Fibroblast of skin of right biceps (primary cell): Measurements from ENCODE around the gene RAC2.

Source experiments
- DNase-seq: peaks from one replicate; pipeline ENCODE4 v3.0.0-alpha.2; 2013

RAC2 gene

DNA sequence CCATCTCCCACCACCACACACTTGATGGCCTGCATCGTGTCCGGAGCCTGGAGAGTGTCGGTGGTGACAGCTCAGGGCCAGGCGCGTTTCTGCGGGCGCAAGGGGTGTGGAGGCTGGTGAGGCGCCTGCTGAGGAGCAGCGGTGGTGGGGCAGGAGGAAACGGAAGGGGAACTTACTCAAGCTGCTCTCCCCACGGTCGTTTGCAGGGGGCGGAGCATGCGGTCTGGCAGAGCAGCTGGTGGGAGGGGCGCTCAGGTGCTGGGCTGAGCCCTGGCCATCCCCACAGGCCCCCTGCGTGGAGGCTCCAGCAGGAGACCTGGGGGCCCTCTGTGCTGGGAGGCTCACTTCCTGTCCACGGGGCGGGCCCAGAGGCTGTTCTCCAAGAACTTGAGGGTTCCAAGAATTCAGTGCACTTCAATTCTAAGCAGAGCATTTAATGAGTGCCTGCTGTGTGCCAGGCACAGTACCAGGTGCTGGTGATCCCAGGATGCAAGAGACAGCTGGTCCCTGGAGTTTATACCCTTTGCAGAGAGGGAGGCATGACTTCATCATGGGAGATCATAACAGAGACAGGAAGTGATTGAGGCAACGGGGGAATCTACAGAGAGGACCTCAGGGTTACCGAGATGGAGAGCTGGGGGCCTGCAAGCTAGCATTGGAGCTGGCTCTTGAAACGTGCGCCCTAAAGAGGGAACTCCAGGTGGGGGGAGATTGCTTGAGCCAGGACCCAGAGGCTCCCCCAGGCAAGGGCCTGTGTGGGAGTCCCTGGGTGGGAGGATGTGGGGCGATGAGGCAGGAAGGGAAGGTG lies at the start of gene RAC2:
TSS of gene RAC2 (minus strand) at position 156 of the 808 bp plus-strand sequence. CDS start at position 35, 121 bp downstream.
- DNase-seq, result peak; percentile 75

DNA sequence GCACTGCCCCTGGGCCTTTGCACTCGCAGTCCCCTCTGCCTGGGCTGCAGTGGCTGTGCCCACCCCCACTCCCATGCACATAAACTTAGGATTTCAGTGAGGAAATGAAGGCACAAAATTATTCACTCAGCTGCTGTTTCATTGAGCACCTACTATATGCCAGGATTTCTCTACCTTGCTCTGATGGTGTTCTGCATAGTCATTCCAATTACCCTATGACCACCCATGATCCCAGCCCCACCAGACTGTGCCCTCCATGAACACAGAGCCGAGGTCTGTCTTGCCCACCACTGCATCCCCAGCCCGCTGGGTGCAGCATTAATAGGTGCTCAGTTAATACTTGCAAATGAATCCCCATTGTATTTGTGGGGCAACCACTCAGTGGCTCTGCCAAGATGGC lies 49.1 kb upstream of the RAC2 start:
- no peak for DNase-seq

DNA sequence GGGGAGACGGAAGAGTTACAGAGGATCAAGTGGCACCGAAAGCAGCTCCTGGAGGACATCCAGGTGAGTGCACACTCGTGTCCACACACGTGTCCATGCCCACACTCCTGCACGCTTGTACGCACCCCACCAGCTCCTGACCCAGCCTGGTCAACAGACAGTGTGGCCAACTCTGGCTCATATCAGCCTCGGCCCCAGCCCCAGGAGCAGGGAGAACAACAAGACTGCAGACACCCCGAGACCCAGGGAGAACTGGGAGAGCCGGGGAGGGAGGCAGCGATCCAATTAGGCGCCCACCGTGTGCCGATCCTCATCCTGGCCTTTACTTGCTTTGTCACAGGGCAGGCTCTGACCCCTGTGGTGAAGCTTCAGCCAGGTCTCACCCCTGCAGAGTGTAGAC lies 48.6 kb upstream of the RAC2 start:
- DNase-seq, result no peak

DNA sequence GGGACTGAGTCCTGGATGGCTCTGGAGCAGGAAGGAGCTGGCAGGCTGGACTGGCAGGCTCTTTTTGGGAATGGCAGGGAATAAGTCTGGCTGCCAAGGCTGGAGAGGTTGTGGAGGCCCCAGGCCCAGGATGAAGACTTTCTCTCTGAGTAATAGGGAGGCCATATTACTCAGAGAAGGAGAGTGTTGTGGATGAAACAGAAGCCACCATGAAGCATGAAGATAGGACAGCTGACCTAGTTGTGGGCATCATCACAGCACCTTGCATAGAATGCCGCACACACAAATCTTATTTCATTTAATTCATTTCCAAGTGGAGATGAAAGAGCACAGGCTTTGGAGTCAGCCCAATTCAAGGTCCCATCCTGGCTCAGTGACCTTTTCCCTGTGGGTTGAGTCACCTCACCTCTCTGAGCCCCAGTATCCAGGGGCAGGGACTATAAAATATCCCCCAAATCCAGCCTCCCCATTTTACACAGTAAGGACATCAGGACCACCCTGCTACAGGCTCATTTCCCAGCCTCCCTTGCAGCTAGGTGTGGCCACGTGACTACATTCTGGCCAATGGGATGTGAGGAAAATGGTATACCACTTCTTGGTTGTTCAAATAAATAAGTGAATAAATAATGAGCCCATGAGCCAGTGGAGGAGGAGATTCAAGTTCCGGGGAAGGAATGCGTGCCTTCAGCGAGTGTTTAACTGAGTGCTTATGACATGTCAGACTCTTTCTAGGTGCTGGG lies 47.7 kb upstream of the RAC2 start:
- no peak for DNase-seq

DNA sequence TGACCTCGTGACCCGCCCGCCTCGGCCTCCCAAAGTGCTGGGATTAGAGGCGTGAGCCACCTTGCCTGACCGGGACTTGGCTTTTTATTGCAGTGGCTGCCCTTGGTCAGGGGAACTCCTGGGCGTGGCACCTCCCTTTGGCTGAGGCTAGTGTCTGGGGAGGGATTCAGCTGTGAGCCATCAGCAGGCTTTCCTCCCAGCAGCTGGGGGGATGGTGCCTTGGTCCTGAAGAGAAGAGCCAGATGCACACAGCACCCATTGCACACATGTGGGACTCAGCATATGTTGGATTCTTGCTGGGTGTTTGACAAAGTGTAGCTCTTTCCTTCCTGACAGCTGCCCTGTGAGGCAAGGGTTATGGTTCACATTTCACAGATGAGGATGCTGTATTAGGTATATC lies 46.7 kb upstream of the RAC2 start:
- DNase-seq, result peak; percentile 36

DNA sequence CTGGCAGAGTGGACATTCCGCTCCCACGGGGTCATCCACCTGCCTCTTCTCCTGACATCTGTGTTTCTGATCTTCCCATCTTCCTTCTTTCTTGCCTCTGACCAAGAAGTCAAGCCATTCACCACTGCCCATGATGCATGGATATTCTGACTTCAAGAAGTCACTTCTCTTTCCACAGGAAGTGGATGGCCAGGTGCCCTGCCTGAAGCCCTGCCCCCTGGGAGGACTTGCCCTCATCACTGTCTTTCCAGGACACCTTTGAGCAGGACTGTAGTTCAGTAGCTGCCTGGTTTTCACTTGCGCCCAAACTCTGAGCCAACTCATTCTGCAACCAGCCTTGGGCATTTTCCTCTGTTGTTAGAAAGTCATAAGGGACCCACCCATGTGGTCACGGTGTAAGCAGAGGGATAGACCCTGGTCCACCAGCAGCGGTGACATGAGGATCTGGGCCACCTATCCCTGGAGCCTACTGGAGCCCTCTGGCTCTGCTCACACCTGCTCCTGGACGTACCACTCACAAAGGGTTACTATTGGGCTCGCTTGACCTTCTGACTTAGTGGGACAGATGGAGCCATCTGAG lies 45.2 kb upstream of the RAC2 start:
- no peak for DNase-seq

DNA sequence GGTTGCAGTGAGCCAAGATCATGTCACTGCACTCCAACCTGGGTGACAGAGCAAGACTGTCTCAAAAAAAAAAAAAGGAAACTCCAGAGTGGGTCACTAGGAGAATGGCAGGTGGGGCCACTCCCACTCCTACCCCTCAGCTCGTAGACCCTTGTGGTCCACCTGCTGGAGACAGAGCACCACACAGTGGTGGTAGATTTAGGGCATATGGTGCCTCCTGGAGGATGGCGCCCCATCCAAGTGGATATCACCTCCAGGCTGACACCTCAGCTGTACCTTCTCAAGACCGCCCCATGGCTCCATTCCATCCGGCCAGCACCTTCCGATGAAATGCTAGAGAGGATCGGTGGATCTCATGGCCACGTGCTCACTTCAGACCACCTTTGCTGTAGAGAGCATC lies 44.5 kb upstream of the RAC2 start:
- no peak for DNase-seq

DNA sequence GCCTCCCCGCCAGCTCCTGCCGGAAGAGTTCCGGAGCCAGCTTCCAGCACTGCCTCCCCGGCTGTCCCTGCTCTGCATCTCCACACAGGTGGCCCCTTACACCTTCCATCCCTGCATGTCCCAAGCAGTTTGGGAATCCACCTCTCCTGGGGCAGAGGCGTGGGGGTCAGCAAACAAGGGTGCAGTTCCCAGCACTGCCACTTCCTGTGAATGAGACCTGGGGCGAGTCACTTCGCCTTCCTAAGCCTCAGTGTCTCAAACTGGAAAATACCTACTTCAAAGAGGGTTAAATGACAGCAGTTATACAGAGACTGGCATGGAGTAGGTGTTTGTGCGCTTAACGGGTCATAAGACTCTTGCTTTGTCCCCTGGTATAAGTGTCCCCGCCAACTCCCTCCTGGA lies 43.5 kb upstream of the RAC2 start:
- no peak for DNase-seq

DNA sequence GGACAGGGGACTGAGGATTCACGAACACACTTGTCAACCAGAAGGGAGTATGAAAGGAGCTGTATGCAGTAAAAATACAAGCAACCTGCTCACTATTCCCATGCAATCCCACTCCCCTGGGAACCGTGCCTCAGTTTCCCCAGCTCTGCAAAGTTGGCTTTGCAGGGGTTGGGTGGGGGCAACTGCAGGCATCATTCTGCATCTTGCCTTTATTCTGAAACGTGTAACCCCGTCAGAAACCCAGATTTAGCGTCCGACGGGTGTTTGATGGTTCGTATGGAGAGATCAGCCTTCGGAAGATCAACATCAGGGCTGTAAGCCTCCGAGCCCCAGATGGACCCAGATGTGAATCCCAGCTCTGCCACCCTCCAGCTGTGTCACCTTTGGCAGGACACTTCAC lies 41.9 kb upstream of the RAC2 start:
- DNase-seq, result no peak

DNA sequence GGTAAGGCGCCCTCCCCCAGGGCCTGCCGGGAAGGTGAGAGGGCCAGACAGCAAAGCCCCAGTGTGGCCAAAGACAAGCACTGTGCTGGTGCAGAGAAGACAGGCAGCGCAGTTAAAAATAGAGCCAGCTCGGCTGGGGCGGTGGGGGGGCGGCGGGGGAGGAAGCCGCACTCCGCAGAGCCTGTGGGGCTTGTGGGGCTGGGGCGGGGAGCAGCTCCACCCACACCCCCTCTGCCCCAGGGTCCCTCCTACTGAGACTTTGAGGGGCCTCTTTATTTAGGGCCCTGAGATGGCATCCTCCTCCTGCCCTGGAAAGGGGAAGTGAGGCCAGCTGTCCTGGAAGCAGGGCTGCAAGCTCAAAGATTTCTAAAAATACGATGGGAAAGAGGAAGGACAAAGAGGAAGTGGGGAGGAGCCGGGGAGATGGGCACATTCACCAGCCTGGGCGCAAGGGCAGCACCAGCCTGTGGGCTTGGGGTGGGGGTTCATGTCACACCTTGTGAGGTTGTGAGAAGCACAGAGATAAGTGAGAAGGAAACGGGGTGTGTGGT lies 40.8 kb upstream of the RAC2 start:
- no peak for DNase-seq

DNA sequence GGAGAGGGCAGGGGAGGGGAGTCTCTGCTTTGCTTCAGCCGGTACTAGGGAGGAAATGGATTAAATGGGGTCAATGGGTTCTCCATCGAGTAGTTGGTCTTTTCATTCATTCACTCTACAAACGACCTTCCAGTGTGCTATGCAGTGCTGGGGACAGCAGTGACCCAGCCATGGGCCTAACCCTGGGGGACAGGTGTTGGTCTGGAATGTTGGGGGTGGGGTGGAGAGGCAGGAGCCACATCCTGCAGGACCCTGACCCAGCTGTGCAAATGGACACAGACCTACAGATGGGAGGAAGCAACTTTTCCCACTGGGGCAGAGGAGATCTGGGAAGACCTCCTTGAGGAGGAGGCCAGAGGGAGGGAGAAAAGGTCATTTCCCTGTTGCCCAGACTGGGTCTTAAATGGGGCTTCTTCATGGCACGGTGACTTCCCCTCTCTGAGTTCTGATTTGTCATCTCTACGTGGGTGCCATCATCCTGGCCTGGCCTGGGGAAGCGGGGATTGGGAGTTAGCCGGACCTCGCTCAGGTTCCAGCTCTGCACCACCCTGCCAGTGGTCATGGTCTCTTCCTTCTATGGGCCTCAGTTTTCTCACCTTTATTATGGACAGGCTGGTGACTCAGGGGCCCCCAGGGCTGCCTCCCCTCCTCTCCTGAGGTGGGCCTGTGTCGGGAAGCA lies 40.2 kb upstream of the RAC2 start:
- no peak for DNase-seq

DNA sequence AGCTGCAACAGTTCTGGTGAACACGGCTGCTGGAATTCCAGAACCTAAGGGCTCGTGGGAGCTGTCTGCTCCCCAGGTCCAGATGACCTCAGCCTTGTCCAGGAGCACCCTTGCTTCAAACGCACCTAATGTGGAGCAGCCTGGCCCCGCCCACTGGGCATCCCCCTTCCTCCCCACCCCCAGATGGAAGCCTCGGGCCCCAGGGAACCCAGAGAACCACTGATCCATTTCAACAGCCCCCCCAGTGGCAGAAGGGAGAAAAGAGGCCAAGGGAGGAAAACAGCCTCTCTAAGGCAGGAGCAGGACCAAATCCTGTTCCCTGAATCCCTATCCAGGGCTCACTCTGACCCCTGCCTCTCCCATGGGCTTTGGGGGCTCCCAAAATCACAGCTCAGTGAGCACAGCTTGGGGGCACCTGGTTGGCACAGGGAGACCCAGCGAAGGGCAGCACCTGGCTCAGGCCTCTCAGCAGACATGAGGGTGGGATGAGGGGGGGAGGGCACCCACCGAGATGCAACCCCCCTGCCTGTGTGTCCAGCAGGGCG lies 39.4 kb upstream of the RAC2 start:
- no peak for DNase-seq

DNA sequence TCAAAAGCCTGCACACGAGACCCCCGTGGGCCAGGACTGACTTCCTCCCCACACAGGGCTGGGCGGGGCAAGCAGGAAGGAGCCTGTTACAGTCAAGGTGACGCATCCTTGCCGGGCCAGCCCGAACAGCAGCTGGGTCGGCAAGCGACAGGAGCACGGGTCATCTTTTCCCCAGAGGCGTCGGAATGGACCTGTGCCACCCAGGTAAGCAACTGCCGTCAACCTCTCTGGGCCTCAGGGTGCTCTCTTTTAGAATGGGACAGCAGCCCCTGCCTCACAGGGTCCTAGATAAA lies 38.3 kb upstream of the RAC2 start, which contains the start of gene CYTH4:
TSS of gene CYTH4 (plus strand) at position 124 of the 293 bp plus-strand sequence. CDS start at position 186, 62 bp downstream.
- no peak for DNase-seq

DNA sequence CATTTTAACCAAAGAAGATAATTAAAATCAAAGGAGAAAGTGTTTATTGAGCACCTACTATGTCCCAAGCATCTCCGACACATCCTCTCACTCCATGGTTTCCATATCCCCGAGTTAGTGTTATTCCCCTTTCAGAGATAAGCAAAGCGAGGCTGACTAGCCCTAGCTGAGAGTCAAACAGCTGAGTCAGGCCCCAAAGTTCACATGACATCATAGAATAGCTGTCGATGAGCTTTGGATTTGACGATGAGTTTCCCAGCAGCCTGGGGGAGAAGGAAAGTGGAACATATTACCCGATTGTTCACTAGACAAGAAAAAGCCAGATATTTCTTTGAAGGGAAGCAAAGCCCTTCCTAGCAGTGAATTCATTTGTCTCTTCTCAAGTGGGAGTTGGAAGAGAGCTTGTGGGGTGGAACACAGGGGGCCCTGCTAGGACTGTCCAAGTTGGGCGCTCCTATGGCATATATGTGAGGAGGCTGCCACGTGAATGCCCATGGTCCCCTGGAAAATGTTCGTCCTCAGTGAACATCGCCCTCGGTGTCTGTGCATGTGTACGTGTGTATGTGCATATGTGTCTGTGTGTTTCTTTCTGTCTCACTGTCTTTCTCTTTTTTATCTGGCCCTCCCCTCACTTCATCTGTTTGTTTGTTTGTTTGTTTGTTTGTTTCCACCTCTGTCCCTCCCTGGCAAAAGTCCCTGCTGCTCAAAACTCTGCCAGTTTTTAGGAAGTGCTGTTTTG lies 37.7 kb upstream of the RAC2 start:
- no peak for DNase-seq

DNA sequence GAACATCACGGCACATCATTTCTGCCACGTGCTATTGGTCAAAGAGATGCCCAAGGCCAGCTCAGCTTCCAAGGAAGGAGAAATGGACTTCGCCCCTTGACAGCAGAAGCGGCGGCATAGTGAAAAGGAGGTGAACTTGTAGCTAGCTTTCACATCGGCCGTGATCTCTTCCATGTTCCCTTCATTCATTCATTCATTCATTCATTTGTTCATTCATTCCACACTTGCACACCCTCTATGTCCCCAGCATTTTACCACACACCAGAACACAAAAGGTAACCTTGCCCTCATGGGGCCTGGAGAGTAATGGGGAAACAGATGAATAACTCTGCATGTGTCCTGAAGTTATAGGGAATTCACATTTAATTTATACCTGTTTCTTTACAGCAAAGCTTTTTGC lies 37.1 kb upstream of the RAC2 start:
- no peak for DNase-seq

DNA sequence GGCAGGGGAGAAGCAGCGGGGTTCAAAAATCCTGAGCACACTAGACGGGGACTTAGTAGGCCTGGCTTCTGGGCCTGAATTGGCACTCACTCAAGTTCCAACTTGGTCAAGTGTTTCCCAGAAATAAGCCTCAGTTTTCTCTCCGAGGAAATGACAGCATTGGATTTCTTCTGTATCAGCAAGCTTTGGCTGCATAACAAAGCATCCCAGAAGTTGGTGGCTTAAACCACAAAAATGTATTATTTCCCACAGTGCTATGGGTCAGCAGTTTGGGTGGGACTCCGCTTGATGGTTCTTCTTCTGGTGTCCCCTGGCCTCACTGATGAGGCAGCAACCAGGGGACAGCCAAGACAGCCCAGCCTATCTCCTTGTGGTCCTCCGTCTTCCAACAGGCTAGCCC lies 36.6 kb upstream of the RAC2 start:
- DNase-seq, result no peak

DNA sequence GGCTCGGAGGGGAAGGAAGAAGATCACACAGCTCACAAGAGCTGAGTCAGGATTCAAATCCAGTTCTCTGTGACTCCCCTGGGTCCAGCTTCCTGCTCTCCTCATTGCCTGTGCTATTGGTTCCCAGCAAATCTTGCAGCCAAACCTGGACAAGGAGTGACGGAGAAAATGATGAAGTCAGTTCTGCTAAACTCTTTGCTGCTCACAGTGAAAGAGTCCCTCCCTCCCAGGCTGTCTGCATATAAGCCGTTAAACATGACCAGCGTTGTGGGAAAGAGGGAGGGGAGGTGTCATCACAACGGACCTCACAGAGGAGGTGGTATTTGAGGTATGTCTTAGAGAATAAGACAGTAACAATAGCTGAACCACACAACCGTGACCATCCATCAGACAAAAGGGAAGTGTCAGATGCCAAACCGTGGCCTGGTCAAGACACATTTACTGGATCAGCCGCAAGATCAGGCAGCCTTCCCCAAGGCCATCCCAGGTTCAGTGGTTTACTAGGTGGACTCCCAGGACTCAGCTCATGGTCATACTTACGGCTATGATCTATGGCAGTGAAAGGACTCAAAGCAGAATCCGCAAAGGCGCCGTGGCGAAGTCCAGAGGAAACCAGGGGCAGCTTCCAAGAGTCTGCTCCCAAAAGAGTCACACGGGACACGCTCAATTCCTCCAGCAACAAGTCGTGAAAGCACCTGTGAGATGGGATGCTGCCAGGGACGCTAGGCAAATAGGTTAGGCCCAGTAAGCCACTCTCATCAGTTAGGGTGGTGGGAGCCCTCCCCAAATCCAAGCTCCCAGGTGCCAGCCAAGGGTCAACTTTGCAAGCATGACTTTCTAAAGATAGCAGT lies 35.5 kb upstream of the RAC2 start:
- DNase-seq, result peak; percentile 53

DNA sequence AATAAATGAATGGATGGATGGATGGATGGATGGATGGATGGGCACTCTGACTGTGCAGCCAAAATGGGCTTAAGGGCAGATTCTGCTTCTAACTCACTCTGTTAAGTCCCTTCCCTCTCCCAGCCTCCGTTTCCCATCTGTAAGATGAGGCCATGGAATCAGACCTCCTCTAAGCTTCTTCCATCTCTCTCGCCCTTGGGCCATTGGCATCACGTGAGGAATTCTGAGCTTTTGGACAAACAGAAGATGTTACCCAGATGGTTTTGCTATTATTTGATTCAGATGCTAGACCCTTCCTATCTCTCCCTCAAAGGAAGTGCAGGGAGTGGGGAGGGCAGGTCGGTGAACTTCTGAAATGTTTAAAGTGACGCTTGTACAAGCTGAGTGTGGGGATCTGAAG lies 34.2 kb upstream of the RAC2 start:
- no peak for DNase-seq

DNA sequence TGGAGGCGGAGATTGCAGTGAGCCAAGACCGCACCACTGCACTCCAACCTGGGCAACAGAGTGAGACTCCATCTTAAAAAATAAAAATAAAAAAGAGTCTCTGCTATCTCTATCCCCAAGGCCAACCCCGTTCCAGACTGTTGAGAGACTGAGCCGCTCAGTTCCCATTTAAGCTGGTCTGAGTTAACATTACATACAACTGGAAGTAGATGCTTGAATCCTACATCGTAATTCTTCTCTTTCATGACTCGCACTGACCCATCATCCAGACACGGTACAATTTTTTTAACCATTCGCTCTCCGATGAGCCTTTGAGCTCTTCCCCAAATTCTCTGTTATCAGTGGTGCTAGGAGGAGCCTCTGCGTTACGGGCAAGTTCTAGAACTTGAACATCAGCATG lies 33.3 kb upstream of the RAC2 start:
- peak; percentile 25 for DNase-seq

DNA sequence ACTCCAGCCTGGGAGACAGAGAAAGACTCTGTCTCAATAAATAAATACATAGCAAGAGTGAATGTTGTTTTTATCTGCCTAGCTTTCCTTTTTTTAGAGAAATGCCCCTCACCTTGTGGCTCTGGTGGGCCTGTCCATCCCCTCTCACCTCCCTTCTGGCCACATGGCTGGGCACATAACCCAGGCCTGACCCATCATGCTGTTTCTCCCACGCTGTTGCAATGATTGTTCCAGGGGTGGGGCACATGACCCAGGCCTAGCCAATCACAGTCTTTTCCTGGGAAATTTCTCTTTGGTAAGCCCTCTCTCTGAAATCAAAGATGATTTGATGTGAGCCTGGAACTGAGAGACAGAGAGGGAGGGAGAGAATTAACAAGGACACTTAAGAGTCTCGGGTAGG lies 32.7 kb upstream of the RAC2 start:
- DNase-seq, result no peak

DNA sequence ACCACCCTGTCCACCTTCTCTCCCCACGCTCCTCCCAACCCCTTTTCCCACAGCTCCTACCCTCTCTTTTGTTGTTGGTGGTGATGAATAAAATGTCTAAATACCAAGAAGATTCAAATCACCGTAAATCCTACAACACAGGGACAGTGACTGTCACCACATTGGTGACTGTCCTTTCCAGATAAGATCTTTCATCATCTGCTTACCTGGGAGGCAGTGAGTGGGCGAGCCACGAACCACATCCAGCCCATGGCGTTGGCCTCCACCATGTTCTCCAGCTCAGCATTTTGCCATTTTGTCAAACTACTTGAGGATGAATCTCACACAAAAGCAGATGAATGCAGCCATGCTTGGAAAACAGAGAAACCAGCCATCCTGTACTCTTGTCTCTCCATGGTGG lies 31.6 kb upstream of the RAC2 start:
- DNase-seq, result no peak
